HG03139 (cell line): Measurements from ENCODE around the gene TUBB4A.

Experiments used
- ATAC-seq: cut with Tn5 transposase; IDR thresholded peaks from one replicate; pipeline ENCODE4 v1.9.1; 2021; ENCODE audit not compliant: unreplicated experiment

TUBB4A gene

GRCh38 chr19:6498294-6499036 lies 3.6 kb downstream of the TUBB4A start:
- ATAC-seq = no peak

- ATAC-seq = no peak
These were observed 6.2 kb downstream of the TUBB4A start for GRCh38 chr19:6495947-6496346.

GRCh38 chr19:6494438-6495036 lies 7.6 kb downstream of the TUBB4A start:
- ATAC-seq = no peak

- ATAC-seq = no peak
These were observed 10.1 kb downstream of the TUBB4A start for GRCh38 chr19:6491802-6492592.

GRCh38 chr19:6490134-6490533 lies 12.0 kb downstream of the TUBB4A start:
- ATAC-seq = no peak

- no peak for ATAC-seq
These were observed 12.6 kb downstream of the TUBB4A start for GRCh38 chr19:6489278-6490061.

GRCh38 chr19:6484831-6485230 lies 17.3 kb downstream of the TUBB4A start:
- no peak for ATAC-seq

GRCh38 chr19:6484230-6484629 lies 17.9 kb downstream of the TUBB4A start:
- ATAC-seq = no peak

GRCh38 chr19:6483235-6483634 lies 18.9 kb downstream of the TUBB4A start:
- ATAC-seq = no peak

GRCh38 chr19:6482343-6482686 lies 19.8 kb downstream of the TUBB4A start:
- ATAC-seq = no peak

GRCh38 chr19:6481541-6482342 lies 20.4 kb downstream of the TUBB4A start, which contains the start of gene DENND1C:
Gene DENND1C (minus strand): TSS chr19:6481787. CDS start chr19:6481695, 92 bp downstream.
- ATAC-seq = peak; percentile 67

GRCh38 chr19:6480848-6481415 lies 21.2 kb downstream of the TUBB4A start:
- no peak for ATAC-seq

GRCh38 chr19:6479836-6480398 lies 22.2 kb downstream of the TUBB4A start:
- no peak for ATAC-seq

- no peak for ATAC-seq
These were observed 23.3 kb downstream of the TUBB4A start for GRCh38 chr19:6478815-6479214.

GRCh38 chr19:6476896-6477431 lies 25.1 kb downstream of the TUBB4A start:
- ATAC-seq = no peak

GRCh38 chr19:6476155-6476895 lies 25.8 kb downstream of the TUBB4A start:
- ATAC-seq = no peak

- ATAC-seq = no peak
These were observed 26.6 kb downstream of the TUBB4A start for GRCh38 chr19:6475321-6476108.

GRCh38 chr19:6473647-6474046 lies 28.5 kb downstream of the TUBB4A start:
- ATAC-seq = no peak
